Uterus (tissue), 4 donors: ENCODE results near the gene GALNTL6. TPM values are rescaled to one million over a fixed set of nuclear protein-coding genes. Genes with fewer than 3 reads are reported as not detected.

Source experiments
- DNase-seq, 2 donors: peaks; one replicate each; pipeline ENCODE4 v3.0.0-alpha.2; 2019 to 2020
- H3K27ac ChIP-seq, 2 donors: fragments of 200-600 bp; sonication (generic); 1 replicate in 1 of 2; 2 replicates in 1 of 2; pipeline ENCODE4 v1.5.1; 2016 to 2018
- H3K27me3 ChIP-seq, 2 donors: fragments of 200-600 bp; sonication (generic); one replicate each; pipeline ENCODE4 v1.5.1; 2018 to 2019; ENCODE audit warnings: control low read depth in 1 of 2
- H3K36me3 ChIP-seq, 2 donors: fragments of 200-600 bp; sonication (generic); one replicate each; pipeline ENCODE4 v1.5.1; 2019; ENCODE audit warnings: control low read depth in 1 of 2
- H3K4me1 ChIP-seq, 2 donors: fragments of 200-600 bp; sonication (generic); one replicate each; pipeline ENCODE4 v1.5.1; 2018 to 2019; ENCODE audit warnings: control low read depth in 1 of 2
- H3K4me3 ChIP-seq, 2 donors: fragments of 200-600 bp; sonication (generic); 1 replicate in 1 of 2; 2 replicates in 1 of 2; pipeline ENCODE4 v1.5.1; 2018 to 2019; ENCODE audit warnings: mild to moderate bottlenecking in 1 of 2
- H3K9me3 ChIP-seq, 2 donors: fragments of 200-600 bp; sonication (generic); one replicate each; pipeline ENCODE4 v1.5.1; 2019; ENCODE audit warnings: control low read depth in 1 of 2
- CTCF ChIP-seq, 4 experiments: fragments of 200-600 bp in 2 of 4; fragments of 450-650 bp in 2 of 4; sonication (generic) in 2 of 4; IDR thresholded peaks; one replicate each; pipeline ENCODE4 v1.5.1; 2016 to 2019; ENCODE audit warnings: antibody characterized with exemption in 4 of 4, mild to moderate bottlenecking in 2 of 4, moderate library complexity in 1 of 4
- POLR2A ChIP-seq, 2 donors: fragments of 450-650 bp; IDR thresholded peaks; one replicate each; pipeline ENCODE4 v1.6.1; 2016; ENCODE audit warnings: antibody characterized with exemption in 2 of 2, mild to moderate bottlenecking in 1 of 2, moderate library complexity in 1 of 2
- intact Hi-C: fragments of 100-400 bp; cut with DNase I; formaldehyde crosslinking; loops from one replicate; pipeline ENCODE4 v1.15.1; 2023; ENCODE audit warnings: low total_unique reads
- total RNA-seq, 4 donors: library from RNA; depleted of rRNA in 3 of 4; stranded (reverse); fragments of >200 nt in 3 of 4; gene quantifications; one replicate each; pipeline versions ENCODE4 v1.1.0 to v1.2.4, GENCODE V29; 2014 to 2023
- donor health status: DM: yes; HTN: yes; CAD: no.

Gene GALNTL6
- total RNA-seq, 4 donors from 2014 or later, result 2.6 TPM; not detected in 3

- no peak for DNase-seq
- H3K4me1 ChIP-seq, result no peaks in the 10 kb centered on the region
- H3K9me3 ChIP-seq, result no peaks in the 10 kb centered on the region
- intact Hi-C loops, result no loop called here
- TF ChIP-seq CTCF (IDR thresholded peaks at IDR 0.05) (no peak), POLR2A (IDR thresholded peaks at IDR 0.05) (no peak)
- H3K27ac ChIP-seq, result no peak overlapping the region
- no peaks in the 10 kb centered on the region for H3K36me3 ChIP-seq
- no peak overlapping the region for H3K4me3 ChIP-seq
- no peaks in the 10 kb centered on the region for H3K27me3 ChIP-seq
Measured at GRCh38 chr4:172776203-172776861, 963.1 kb downstream of the GALNTL6 start.

GRCh38 chr4:172777729-172778431 lies 964.7 kb downstream of the GALNTL6 start:
- Histone ChIP-seq H3K9me3 (no peaks in the 10 kb centered on the region), H3K4me1 (no peaks in the 10 kb centered on the region), H3K27ac (no peak overlapping the region), H3K36me3 (no peaks in the 10 kb centered on the region), H3K4me3 (no peak overlapping the region), H3K27me3 (no peaks in the 10 kb centered on the region)
- DNase-seq, result no peak
- intact Hi-C loops, result no loop called here
- TF ChIP-seq POLR2A (IDR thresholded peaks at IDR 0.05), result no peak

GRCh38 chr4:172778583-172778982 lies 965.4 kb downstream of the GALNTL6 start:
- H3K9me3 ChIP-seq, result no peaks in the 10 kb centered on the region
- H3K4me3 ChIP-seq, result no peak overlapping the region
- no peaks in the 10 kb centered on the region for H3K4me1 ChIP-seq
- no peaks in the 10 kb centered on the region for H3K36me3 ChIP-seq
- TF ChIP-seq POLR2A (IDR thresholded peaks at IDR 0.05) (no peak), CTCF (IDR thresholded peaks at IDR 0.05) (no peak)
- no peak for DNase-seq
- H3K27ac ChIP-seq, result no peak overlapping the region
- intact Hi-C loops, result no loop called here
- H3K27me3 ChIP-seq, result no peaks in the 10 kb centered on the region

GRCh38 chr4:172780566-172781081 lies 967.4 kb downstream of the GALNTL6 start:
- intact Hi-C loops, result no loop called here
- TF ChIP-seq POLR2A (IDR thresholded peaks at IDR 0.05), result no peak
- no peak for TF ChIP-seq CTCF (IDR thresholded peaks at IDR 0.05)
- H3K4me3 ChIP-seq, result no peak overlapping the region
- no peak overlapping the region for H3K27ac ChIP-seq
- no peaks in the 10 kb centered on the region for H3K4me1 ChIP-seq
- no peaks in the 10 kb centered on the region for H3K36me3 ChIP-seq
- H3K9me3 ChIP-seq, result no peaks in the 10 kb centered on the region
- DNase-seq, result no peak
- H3K27me3 ChIP-seq, result no peaks in the 10 kb centered on the region

- H3K9me3 ChIP-seq, result no peaks in the 10 kb centered on the region
- H3K27ac ChIP-seq, result no peak overlapping the region
- H3K4me1 ChIP-seq, result no peaks in the 10 kb centered on the region
- intact Hi-C loops, result no loop called here
- H3K27me3 ChIP-seq, result no peaks in the 10 kb centered on the region
- no peak overlapping the region for H3K4me3 ChIP-seq
- no peaks in the 10 kb centered on the region for H3K36me3 ChIP-seq
- TF ChIP-seq CTCF (IDR thresholded peaks at IDR 0.05), result no peak
- TF ChIP-seq POLR2A (IDR thresholded peaks at IDR 0.05), result no peak
- no peak for DNase-seq
Measured at GRCh38 chr4:172785613-172786012, 972.4 kb downstream of the GALNTL6 start.
